Limb (tissue), 2 donors: ENCODE results near the gene ZSCAN25.
"Not testable (repeated sequence)": the region's sequence is repeated elsewhere in the genome, so short reads cannot be mapped to it uniquely, and the experiment has no call there.

Experiments
- DNase-seq, 2 donors: peaks; one replicate each; pipeline ENCODE4 v3.0.0-alpha.2; 2016; ENCODE audit errors: extremely low spot score in 2 of 2

ZSCAN25 gene

GRCh38 chr7:99617192-99617781 lies 541 bp downstream of the ZSCAN25 start:
- no peak for DNase-seq

GRCh38 chr7:99618726-99619125 lies 2.0 kb downstream of the ZSCAN25 start:
- no peak for DNase-seq

GRCh38 chr7:99619571-99620130 lies 2.9 kb downstream of the ZSCAN25 start:
- no peak for DNase-seq

- no peak for DNase-seq
These were observed 4.5 kb downstream of the ZSCAN25 start for GRCh38 chr7:99621271-99621670.

GRCh38 chr7:99622596-99622995 lies 5.8 kb downstream of the ZSCAN25 start:
- no peak for DNase-seq

- no peak for DNase-seq
These were observed 6.4 kb downstream of the ZSCAN25 start for GRCh38 chr7:99623091-99623693.

GRCh38 chr7:99623702-99624447 lies 7.1 kb downstream of the ZSCAN25 start:
- no peak for DNase-seq

- DNase-seq = no peak
These were observed 7.7 kb downstream of the ZSCAN25 start for GRCh38 chr7:99624484-99624883.

- DNase-seq = no peak
These were observed 8.6 kb downstream of the ZSCAN25 start for GRCh38 chr7:99625321-99625720.

- no peak for DNase-seq
These were observed 9.2 kb downstream of the ZSCAN25 start for GRCh38 chr7:99625961-99626360.

GRCh38 chr7:99626661-99627060 lies 9.9 kb downstream of the ZSCAN25 start:
- no peak for DNase-seq

GRCh38 chr7:99627513-99627912 lies 10.8 kb downstream of the ZSCAN25 start:
- DNase-seq = no peak

- no peak for DNase-seq
These were observed 12.0 kb downstream of the ZSCAN25 start for GRCh38 chr7:99628471-99629465.

- DNase-seq = no peak
These were observed 12.9 kb downstream of the ZSCAN25 start for GRCh38 chr7:99629643-99630042.

GRCh38 chr7:99631295-99632109 lies 14.8 kb downstream of the ZSCAN25 start:
- DNase-seq = no peak

- not testable (repeated sequence) for DNase-seq
These were observed 20.7 kb downstream of the ZSCAN25 start for GRCh38 chr7:99637414-99637813.

- DNase-seq = no peak
These were observed 22.0 kb downstream of the ZSCAN25 start for GRCh38 chr7:99638731-99639130.

GRCh38 chr7:99639267-99639666 lies 22.5 kb downstream of the ZSCAN25 start:
- no peak for DNase-seq

GRCh38 chr7:99642027-99642426 lies 25.3 kb downstream of the ZSCAN25 start:
- DNase-seq = no peak

- no peak for DNase-seq
These were observed 26.7 kb downstream of the ZSCAN25 start for GRCh38 chr7:99643464-99643863.
